Measurements from ENCODE around the gene DAAM1. TPM values are rescaled to one million over a fixed set of nuclear protein-coding genes. Genes with fewer than 3 reads are reported as not detected.

Gene DAAM1
- total RNA-seq, result 10 to 100 TPM; 73.7 TPM
- long read RNA-seq, donor 1, full-length matches to known transcripts, result 4 of 25 reads
- long read RNA-seq, donor 1, partial matches to known transcripts, result 8 of 25 reads
- long read RNA-seq, donor 1, other reads (novel, unspliced or antisense), result 13 of 25 reads
- long read RNA-seq, donor 2, partial matches to known transcripts, result 41 of 55 reads
- long read RNA-seq, donor 2, other reads (novel, unspliced or antisense), result 12 of 55 reads

DNA sequence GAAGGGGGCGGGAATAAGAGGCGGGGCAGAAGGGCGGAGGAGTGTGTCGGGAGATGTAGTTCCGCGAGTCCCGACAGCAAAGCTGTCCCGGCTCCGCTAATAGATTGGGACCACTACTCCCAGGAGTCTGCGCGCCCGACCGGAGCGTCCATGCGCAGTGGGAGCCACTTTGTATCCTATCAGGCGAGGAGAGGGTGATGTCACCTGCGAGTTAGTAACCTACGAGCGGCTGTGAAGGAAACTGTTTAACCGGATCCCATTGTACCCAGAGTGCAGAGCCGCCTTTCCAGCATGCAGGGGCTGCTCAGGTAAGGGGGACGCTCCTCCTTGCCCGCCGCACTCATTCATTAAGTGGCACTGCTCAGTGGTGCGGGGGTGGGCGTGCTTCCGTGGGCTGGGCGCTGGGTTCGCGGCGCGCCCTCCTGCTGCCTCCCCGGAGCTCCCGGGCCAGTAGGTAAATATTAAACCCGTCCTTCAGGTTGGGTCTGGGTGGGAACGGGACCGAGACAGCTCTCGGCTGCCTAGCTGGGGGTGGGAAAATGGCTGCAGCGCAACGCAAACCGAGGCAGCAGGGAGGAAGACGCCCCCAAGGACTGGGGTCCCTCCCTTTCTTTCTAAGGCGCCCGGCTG is at the start of gene DAAM1:
TSS of gene DAAM1 (plus strand) at position 207 of the 630 bp plus-strand sequence. CDS start 74,811 bp downstream, outside the sequence.
- intact Hi-C loops (cut with DNase I), result loop anchor here in 1 of 2 donors (5.0 kb wide), 1 partner anchor 239 kb away; no protein-coding TSS in a partner anchor
- DNase-seq (ENCODE audit: low spot score), result peak; percentile 99

DNA sequence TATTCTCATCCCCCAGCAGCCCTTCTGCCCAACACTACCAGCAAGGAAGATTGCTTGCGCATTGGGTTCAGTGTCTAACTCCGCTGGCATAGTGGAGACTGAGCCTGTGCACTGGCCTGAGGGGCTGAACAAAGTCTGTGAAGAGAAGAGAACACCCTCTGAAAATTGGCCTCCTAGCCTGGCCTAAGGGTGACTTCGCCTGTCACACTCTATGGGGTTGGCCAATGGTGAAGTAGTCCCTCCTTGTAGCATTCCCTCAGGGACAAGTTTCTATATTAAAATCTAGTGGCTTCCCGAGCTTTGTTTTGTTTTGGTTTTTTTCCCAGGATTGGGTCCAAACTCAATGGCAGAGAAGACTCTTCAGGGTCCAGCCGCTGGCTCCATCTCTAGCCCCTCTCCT is 49.1 kb upstream of the DAAM1 start:
- intact Hi-C loops (cut with DNase I), result no loop called here
- no peak for DNase-seq (ENCODE audit: low spot score)

DNA sequence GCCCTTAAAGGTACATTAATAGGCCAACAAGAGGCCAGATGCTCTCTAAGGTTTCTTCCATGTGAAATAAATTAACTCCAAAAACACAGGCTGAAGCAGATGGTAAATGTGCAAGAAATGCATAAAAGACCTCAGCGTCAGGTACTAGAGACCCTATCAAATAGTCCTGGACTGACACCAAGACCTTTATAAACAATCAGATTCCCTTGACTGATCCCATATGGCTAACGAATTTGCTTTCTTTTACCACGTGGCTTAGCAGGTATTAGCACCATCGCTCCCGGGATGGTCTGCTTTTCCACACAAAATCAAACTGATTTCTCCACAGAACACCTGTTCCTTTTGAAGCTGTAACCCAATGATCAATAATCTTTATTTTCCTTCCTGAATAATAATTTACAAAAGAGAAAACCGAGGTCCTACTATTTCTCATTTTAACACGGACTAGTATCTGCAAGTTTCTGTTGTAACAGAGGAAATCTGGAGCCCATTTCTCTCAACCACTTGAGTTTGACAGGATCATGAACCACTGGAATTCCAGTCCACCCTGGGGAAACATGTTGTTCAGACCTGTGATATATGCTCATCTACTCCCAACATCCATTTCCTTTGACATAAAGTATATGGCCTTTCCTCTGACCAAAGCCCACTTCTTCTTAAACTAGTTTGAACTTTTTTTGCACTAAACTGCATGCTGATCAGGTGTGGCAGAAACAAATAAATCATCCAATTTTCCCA is 48.2 kb upstream of the DAAM1 start:
- intact Hi-C loops (cut with DNase I), result no loop called here
- DNase-seq (ENCODE audit: low spot score), result no peak

DNA sequence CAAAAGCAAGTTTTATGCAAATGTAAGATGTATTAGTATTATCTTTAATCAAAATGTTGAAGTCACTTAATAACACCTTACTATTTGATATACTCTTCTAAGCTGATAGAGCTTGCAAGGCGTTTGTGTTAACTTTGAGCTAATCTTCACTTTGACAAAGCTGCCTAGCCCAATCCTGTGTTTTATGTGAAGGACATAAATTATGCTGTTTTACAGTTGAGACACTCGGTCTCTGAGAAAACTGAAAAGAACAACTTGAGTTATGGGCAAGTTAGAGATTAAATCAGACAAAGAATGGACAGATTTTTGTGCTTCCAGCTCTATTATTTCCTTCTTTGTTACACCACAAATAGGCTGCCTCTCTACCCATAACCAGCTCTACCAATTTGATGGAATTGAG is 42.0 kb upstream of the DAAM1 start:
- no peak for DNase-seq (ENCODE audit: low spot score)
- intact Hi-C loops (cut with DNase I), result no loop called here

DNA sequence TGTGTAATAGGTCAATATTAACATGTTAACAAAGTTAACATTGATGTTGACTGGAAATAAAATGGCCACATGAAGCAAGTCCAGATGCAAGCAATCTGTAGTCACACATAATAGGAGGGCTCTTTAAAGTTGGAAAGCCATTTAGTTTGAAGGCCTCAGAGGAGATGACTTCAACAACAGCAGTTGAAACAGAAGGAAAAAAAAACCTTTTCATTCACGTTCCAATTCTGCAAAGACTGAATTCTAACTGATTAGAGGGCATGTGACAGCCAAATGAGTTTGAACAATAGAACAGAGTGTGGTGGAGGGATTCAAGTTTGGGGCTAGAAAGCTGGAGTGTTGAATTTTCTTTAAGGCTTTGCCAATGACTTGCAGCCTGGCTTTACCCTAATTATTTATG is 41.5 kb upstream of the DAAM1 start:
- no peak for DNase-seq (ENCODE audit: low spot score)

DNA sequence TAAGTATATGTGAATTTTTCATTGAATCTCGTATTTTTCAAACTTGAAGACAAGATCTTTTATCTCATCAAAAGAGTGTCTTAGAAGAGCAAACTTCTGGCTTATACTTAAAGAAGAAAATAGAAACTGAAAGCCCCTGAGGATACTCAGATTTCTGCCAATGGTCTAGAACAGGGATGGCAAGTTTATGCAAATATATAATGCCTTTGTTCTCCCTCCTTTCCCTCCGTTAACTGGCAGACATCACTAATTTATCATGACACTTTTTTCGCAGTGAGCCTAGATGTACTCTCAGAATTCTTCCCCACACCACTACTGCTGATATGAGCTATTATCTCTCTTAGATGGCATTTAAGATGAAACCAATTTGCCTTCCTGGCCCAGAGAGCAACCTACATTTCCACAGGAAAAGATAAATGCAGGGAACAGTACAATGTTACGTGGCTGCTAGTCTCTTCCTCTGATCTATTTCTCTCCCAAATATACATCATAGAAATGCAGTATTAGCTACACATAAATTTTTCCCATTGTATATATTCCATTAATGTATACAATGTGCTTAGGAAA is 40.0 kb upstream of the DAAM1 start:
- DNase-seq (ENCODE audit: low spot score), result no peak
- intact Hi-C loops (cut with DNase I), result no loop called here

More for the DNA sequence above, 41.5 kb upstream of the DAAM1 start:
- intact Hi-C loops (cut with DNase I), result no loop called here

DNA sequence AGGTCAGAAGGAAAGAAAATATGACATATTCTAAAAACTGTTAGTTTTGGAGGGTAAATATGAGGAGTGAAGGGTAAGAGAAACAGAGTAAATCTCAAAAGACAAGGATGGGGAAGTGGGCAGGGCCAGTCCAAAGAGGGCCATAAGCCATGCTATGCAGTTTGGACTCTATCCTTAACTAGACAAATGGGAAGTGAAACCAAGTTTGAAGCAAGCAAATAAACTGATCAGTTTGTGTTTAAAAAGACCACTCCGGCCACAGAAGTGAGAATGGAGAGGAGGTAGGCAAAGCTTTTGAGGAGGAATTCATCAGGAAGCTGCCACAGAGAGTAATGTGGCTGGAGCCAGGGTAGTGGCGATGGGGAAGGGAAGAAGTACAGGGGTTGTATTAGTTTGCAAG is 37.5 kb upstream of the DAAM1 start:
- intact Hi-C loops (cut with DNase I), result no loop called here
- no peak for DNase-seq (ENCODE audit: low spot score)

DNA sequence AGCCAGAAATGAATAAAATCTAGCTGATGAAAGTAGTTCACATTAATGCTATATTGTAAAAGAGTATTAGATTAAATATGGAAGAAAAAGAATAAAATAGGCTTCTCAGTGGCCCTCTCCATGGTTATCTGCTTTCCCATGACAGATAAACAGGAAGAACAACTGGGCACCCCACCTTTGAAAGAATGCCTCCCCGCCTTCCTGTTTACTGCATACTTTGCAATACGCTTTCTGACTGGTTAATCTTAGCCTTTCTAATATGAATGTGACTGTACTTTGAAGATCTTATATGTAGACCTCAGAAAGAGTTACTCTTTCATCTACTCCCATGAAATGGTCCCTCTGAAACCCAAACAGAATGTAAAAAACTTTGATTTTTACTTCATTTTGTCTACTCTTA is 34.1 kb upstream of the DAAM1 start:
- DNase-seq (ENCODE audit: low spot score), result no peak
- intact Hi-C loops (cut with DNase I), result no loop called here

DNA sequence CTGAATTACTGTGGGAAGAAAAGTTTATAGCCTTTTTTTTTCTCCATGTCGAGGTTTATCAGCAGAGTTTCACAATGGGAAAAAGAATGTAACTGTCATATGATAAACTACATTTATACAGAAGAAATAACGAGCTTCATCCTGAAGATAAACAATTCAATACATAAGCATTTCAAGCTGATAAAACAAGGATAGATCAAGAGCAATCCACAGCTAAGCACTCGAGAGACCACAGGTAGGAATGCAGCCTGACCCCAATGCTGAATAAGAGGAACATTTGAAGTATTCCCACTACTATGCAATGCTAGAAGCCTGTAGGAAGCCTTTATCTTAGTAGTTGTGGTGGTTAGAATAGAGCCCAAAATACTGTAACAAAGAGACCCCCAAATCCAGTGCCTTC is 32.6 kb upstream of the DAAM1 start:
- no peak for DNase-seq (ENCODE audit: low spot score)
- intact Hi-C loops (cut with DNase I), result no loop called here

DNA sequence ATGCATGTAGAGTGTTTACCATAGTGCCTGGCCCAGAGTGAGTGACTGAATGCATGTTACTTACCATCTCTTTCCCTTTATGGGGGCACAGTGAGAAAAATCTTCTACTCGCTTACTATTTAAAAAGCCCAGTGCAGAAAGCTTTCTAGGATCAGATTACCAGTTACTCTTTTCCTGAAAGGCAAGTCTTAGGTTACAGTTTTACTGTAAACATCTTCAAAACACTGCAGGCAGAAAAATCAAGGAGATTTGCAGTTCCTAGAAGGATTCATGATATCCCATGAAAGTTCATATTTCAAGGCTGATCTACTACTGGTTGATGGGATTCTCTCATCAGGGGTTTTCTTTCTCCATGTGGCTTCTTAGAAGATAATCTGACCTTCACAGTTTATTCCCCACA is 29.3 kb upstream of the DAAM1 start:
- no peak for DNase-seq (ENCODE audit: low spot score)
- intact Hi-C loops (cut with DNase I), result no loop called here

DNA sequence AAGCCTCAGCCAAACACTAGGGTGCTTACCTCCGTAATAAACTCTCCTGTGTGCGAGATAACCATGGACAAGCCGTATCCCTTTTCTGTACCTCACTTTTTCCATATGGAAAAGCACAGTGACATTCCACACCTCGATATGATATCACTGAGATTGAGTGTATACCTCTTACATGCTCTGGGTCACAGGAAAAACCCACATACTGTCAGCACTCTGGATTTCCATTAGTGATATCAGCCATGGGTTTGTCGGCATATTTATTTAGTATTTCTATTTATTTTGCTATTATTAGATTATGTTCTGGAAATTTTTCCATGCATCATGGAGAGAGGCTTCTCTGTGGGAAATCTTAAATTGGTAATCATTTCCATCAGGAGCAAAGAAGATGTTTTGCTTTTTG is 28.0 kb upstream of the DAAM1 start:
- no peak for DNase-seq (ENCODE audit: low spot score)
- intact Hi-C loops (cut with DNase I), result no loop called here

DNA sequence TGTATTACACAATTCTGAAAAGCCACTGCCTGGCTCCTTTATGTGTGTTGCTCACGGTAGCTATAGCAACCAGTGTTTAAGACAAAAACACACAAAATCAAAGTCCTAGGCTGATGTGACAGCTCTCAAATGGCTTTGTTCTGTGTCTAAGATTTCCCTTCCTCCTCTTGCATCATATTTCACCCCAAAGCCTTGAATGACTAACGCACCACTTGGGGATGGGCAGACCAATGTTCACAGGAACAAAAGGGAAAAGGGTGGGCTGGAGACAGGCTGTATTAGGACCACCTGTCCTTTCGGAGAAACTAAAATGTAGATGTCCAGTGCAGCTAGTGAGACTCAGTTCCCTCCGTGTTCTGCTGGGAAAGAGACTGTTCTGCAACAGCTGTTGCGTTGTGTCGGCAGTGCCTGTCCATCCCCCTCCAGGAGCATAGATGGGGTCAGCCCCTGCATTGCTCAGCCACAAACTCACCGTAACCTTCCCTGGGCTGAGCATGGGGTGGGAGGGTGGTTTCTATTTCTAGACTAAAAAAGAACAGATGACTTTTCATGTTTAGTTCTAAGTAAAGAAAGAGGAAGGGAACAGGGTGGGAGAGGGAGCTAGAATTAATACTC is 26.8 kb upstream of the DAAM1 start:
- intact Hi-C loops (cut with DNase I), result no loop called here
- DNase-seq (ENCODE audit: low spot score), result no peak

DNA sequence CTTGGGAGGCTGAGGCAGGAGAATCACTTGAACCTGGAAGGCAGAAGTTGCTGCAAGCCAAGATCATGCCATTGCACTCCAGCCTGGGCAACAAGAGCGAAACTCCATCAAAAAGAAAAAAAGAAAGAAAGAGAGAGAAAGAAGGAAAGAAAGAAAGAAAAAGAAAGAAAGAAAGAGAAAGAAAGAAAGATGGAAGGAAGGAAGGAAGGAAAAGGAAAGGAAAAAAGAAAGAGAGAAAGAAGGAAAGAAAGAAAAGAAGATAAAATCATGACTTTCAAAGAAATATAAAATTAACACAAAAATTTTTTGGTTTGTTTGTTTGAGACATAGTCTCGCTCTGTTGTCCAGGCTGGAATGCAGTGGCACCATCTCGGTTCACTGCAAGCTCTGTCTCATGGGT is 22.2 kb upstream of the DAAM1 start:
- no peak for DNase-seq (ENCODE audit: low spot score)
- intact Hi-C loops (cut with DNase I), result no loop called here

DNA sequence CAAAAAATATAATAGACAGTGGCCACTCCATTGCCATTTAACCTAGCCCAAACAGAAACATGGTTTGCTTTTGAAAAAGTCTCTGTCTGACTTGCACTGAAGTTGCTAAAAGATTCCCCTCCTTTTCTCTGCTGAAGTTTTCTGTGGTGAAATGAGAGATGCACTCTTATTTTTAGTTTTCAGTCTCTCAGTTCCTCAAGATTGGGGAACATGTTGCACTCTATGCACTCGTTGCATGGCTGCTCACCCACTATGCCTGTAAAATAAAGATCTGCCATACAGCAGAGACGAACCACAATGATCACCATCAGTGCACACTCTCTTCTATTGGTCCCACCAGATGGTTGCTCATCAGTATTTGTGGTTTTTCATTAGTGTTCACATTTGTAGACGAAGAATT is 13.1 kb upstream of the DAAM1 start:
- intact Hi-C loops (cut with DNase I), result no loop called here
- no peak for DNase-seq (ENCODE audit: low spot score)

DNA sequence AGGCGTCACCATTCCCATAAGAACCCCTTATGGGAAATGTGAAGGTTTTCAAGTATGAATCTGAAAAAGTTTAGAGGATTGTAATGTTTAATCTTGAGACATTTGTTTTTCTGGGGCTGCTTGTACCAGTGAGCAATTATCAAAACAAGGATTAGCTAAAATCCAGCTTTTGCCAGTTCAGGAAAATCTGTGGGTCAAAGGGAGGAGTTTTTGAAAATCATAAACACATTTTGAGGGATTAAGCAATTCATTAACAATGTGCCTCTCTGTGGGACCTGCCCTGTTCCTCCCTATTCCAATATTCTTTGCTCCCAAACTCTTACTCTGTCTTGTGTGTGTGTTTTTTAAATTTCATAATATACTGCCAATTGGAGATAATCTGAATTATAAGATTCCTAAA is 11.7 kb upstream of the DAAM1 start:
- no peak for DNase-seq (ENCODE audit: low spot score)
- intact Hi-C loops (cut with DNase I), result no loop called here

DNA sequence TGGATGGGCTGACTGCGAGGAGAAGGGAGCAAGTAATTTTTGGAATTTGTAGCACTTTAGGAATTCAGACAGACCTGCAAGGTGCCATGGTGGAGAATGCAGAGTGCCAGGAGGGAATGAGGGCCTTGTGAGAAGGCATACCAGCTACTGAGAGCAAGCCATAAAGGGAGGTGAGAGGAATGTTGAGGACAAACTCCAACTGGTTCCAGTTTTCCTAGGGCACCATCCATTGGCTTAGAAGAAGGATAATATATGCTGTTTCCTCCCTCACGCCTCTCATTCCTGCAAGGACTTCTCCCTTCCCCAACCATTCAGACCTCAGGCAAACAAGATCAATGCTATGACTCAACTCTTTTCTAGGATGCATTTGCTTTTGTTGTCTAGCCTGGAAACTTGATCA is 11.2 kb upstream of the DAAM1 start:
- intact Hi-C loops (cut with DNase I), result no loop called here
- DNase-seq (ENCODE audit: low spot score), result no peak

DNA sequence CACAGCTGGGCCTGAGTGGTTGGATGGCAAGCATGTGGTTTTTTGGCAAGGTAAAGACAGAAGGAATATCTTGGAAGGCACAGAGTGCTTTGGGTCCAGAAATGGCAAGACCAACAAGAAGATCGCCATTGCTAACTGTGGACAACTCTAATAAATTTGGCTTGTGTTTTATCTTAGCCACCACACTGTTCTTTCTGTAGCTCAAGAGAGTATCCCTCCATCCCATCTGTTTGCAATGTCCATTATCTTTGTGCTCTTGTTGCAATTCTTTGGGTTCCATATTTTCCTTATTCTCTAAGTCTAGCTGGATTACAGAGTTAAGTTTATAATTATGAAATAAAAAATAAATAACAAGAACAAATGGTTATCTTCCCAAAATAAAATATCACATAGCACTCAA is 6.7 kb upstream of the DAAM1 start:
- intact Hi-C loops (cut with DNase I), result no loop called here
- no peak for DNase-seq (ENCODE audit: low spot score)

DNA sequence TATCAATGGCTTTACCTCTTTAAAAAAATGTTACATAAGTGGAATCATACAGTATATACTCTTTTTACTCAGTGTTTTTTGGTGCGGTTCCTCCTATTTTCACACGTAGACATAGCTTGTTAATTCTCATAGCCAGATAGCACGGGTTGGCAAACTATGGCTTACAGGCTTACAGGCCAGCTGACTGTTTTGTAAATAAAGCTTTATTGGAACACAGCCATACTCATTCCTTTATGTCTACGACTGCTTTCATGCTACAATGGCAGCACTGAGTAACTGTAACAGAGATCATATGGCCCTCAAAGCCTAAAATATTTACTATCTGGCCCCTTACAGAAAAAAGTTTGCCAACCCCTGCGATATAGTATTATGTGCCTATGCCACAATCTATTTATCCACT is 5.8 kb upstream of the DAAM1 start:
- no peak for DNase-seq (ENCODE audit: low spot score)
- intact Hi-C loops (cut with DNase I), result no loop called here

DNA sequence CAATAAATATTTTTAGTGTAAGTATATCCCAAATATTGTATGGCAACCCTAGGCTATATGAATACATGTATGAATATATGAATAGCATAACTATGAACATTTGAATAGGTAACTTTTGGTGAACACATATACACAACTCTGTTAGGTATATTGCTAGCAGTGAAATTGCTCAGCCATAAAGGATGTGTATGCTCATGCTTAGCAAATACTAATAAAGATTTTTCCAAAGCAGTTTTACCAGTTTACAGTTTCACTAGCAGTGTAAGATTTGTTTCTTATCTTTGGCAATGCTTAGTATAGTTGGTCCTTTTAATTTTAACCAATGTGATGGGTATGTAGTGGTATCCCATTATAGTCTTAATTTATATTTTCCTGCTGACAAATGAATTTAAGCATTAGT is 5.3 kb upstream of the DAAM1 start:
- intact Hi-C loops (cut with DNase I), result no loop called here
- no peak for DNase-seq (ENCODE audit: low spot score)

DNA sequence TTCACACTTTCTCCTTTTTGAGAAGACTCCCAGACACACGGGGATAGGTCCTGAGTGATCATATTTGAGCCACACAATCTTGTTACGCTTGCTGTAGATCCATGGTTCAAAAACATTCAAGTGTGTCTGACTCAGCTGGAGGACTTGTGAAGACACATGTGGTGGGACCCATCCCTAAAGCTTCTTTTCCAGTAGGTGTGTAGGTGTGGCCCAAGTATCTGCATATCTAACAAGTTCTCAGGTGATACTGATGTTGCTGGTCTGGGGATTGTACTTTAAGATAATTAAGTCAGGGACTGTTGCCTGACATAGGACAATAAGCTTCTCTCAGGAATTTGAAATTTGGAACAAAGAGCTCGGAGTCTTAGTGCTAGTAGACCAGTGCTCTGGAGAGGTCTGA is 4.1 kb upstream of the DAAM1 start:
- DNase-seq (ENCODE audit: low spot score), result no peak
- intact Hi-C loops (cut with DNase I), result no loop called here

All from posterior vena cava (tissue), 2 donors.